Spleen (tissue), 11 donors: ENCODE measurements around the gene ADAM15. TPM values are rescaled to one million over a fixed set of nuclear protein-coding genes. Genes with fewer than 3 reads are reported as not detected.

Experiments
- DNase-seq: peaks from one replicate; pipeline ENCODE4 v3.0.0-alpha.2; 2020
- H3K27ac ChIP-seq, 8 donors: fragments of 200-600 bp; sonication (generic) in 7 of 8; 1 replicate in 4 of 8; 2 replicates in 4 of 8; pipeline versions ENCODE4 v1.5.0 to v1.8.0; 2016 to 2021; ENCODE audit warnings: inconsistent platforms in 4 of 8, mild to moderate bottlenecking in 4 of 8, moderate library complexity in 1 of 8
- H3K27me3 ChIP-seq, 7 donors: fragments of 200-600 bp; sonication (generic) in 6 of 7; replicated peaks in 1 of 7; 1 replicate in 4 of 7; 2 replicates in 3 of 7; pipeline versions ENCODE4 v1.5.0 to v1.8.0; 2016 to 2021; ENCODE audit warnings: inconsistent platforms in 3 of 7, mild to moderate bottlenecking in 1 of 7
- H3K36me3 ChIP-seq, 6 donors: fragments of 200-600 bp; sonication (generic) in 5 of 6; 1 replicate in 4 of 6; 2 replicates in 2 of 6; pipeline versions ENCODE4 v1.5.0 to v1.8.0; 2016 to 2021; ENCODE audit warnings: inconsistent platforms in 2 of 6
- H3K4me1 ChIP-seq, 6 donors: fragments of 200-600 bp; sonication (generic) in 5 of 6; 1 replicate in 3 of 6; 2 replicates in 3 of 6; pipeline versions ENCODE4 v1.5.0 to v1.8.0; 2016 to 2021; ENCODE audit warnings: inconsistent platforms in 3 of 6
- H3K4me3 ChIP-seq, 8 donors: fragments of 200-600 bp; sonication (generic) in 7 of 8; 1 replicate in 4 of 8; 2 replicates in 4 of 8; pipeline versions ENCODE4 v1.5.0 to v1.8.0; 2016 to 2021; ENCODE audit warnings: inconsistent platforms in 4 of 8, mild to moderate bottlenecking in 4 of 8, moderate library complexity in 2 of 8
- H3K9me3 ChIP-seq, 8 donors: fragments of 200-600 bp; sonication (generic) in 7 of 8; 1 replicate in 4 of 8; 2 replicates in 4 of 8; pipeline versions ENCODE4 v1.5.0 to v1.8.0; 2016 to 2021; ENCODE audit warnings: inconsistent platforms in 4 of 8
- POLR2A ChIP-seq, 3 donors: fragments of 450-650 bp; IDR thresholded peaks; one replicate each; pipeline ENCODE4 v1.5.1; 2017; ENCODE audit warnings: antibody characterized with exemption in 3 of 3, mild to moderate bottlenecking in 1 of 3
- POLR2AphosphoS5 ChIP-seq, 3 donors: sonication (generic); formaldehyde crosslinking; IDR thresholded peaks; one replicate each; pipeline ENCODE4 v1.5.1; 2017; ENCODE audit warnings: antibody characterized with exemption in 3 of 3
- WGBS, 5 donors: extraction: QIAGEN DNeasy Blood & Tissue Kit in 3 of 5; methylation state at CpG; one replicate each; pipeline versions ENCODE4 v1.1.5 to v1.1.7; 2013 to 2018; 5-methylcytosine and 5-hydroxymethylcytosine counted together
- intact Hi-C: fragments of 100-400 bp; cut with DNase I; formaldehyde crosslinking; loops from one replicate; pipeline ENCODE4 v1.15.0; 2023; ENCODE audit warnings: low total_unique reads
- polyA plus RNA-seq, 3 donors: library from polyadenylated mRNA; stranded (reverse); fragments of 200-250 nt; gene quantifications; one replicate each; pipeline ENCODE4 v1.2.1, GENCODE V29; 2013
- total RNA-seq, 7 donors: library from RNA; depleted of rRNA in 3 of 7; stranded (reverse); fragments of >200 nt in 3 of 7; fragmentation: NEBNext Ultra II Directional in 4 of 7; extraction: Animal tissue kit (Norgen Biotek cat#: 25700) in 4 of 7; gene quantifications; one replicate each; pipeline versions ENCODE4 v1.1.0 to v1.2.1, GENCODE V29; 2016 to 2021
- TF ChIP-seq, protein P1 (sequence below), 11 experiments: fragments of 200-600 bp in 7 of 11; fragments of 450-650 bp in 4 of 11; sonication (generic) in 4 of 11; IDR thresholded peaks in 8 of 11; conservative IDR thresholded peaks in 3 of 11; 1 replicate in 7 of 11; 2 replicates in 4 of 11; pipeline versions ENCODE4 v1.4.0 to v1.8.0; 2016 to 2021; ENCODE audit warnings: antibody characterized with exemption in 11 of 11, inconsistent platforms in 4 of 11, mild to moderate bottlenecking in 1 of 11
- donor health status: healthy with polysubstance abuse.
- donor health status: DM: no; HTN: no; CAD: no; lungs with moderate emphysema.
- donor health status: DM: no; HTN: no; CAD: no.
- donor health status: Bipolar disorder and iron deficiency.
- donor health status: healthy.
- donor health status: DM: no; HTN: no; CAD: no.
- donor health status: DM: yes; HTN: yes; CAD: no.

Gene ADAM15
- total and polyA plus RNA-seq, 10 donors = 70.8 to 313 (median 86.6) TPM

DNA sequence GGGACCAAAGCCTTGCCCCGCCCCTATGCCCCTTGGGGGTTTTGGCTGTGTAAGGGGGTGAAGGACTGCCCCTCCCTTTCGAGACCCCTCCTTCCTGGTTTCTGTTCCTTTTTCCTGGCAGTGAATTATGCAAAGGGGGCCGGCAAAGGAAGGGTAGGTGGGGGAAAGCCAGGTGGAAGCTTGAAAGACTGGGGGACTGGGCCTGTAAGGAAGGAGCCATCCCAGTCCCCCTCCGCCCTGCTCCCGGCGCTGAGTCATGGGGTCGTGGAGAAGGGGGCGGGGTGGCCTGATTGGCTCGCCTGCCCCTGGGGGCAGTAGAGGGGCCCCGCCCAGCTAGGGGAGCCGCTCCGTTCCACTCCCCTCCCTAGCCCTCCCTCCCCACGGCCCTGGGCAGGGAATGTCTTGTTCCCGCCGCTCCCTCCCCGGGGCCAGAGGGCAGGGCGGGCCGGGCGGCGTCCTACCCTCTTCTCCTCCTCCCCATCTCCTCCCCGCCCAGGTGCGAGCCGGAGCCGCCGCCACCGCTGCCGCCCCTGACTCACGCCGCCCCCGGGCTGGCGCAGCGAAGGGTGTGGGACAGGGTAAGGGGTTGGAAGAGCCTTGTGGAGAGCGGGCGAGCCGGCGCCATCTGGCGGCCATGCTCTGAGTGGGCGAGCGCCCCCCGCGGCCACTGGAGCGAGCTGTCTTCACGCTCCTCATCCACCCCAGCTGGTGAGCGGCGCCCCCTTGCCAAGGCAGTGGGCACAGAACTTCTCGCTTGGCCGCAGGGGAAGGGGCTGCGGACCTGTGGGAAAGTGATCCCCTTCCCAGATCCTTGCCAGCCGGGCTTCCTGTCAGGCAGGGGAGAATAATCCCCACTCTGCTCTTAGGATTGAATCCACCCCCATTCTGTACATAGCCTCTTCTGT is 33.8 kb upstream of the ADAM15 start:
- DNase-seq = peak; percentile 97
- Histone ChIP-seq H3K4me3 (peak overlapping the region; percentile 24 to 72 (median 38)), H3K4me1 (peaks cover 39 to 77% (median 73%) of the 10 kb centered on the region in 6 donors), H3K9me3 (no peaks in the 10 kb centered on the region), H3K27ac (peak overlapping the region; percentile 78 to 99 (median 87)), H3K27me3 (no peaks in the 10 kb centered on the region), H3K36me3 (peaks cover 0 to 34% (median 19%) of the 10 kb centered on the region in 6 donors)
- TF ChIP-seq POLR2AphosphoS5 (IDR thresholded peaks at IDR 0.05) = peak; percentile 89 to 95 (median 90)
- TF ChIP-seq, protein P1, sequence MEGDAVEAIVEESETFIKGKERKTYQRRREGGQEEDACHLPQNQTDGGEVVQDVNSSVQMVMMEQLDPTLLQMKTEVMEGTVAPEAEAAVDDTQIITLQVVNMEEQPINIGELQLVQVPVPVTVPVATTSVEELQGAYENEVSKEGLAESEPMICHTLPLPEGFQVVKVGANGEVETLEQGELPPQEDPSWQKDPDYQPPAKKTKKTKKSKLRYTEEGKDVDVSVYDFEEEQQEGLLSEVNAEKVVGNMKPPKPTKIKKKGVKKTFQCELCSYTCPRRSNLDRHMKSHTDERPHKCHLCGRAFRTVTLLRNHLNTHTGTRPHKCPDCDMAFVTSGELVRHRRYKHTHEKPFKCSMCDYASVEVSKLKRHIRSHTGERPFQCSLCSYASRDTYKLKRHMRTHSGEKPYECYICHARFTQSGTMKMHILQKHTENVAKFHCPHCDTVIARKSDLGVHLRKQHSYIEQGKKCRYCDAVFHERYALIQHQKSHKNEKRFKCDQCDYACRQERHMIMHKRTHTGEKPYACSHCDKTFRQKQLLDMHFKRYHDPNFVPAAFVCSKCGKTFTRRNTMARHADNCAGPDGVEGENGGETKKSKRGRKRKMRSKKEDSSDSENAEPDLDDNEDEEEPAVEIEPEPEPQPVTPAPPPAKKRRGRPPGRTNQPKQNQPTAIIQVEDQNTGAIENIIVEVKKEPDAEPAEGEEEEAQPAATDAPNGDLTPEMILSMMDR (IDR thresholded peaks at IDR 0.05 in 8 of 11, conservative IDR thresholded peaks at IDR 0.05 in 3 of 11) = peak; percentile 97 to 100 (median 99)
- no peak for TF ChIP-seq POLR2A (IDR thresholded peaks at IDR 0.05)
- intact Hi-C loops = no loop called here
- 2 to 10% (median 4%) methylated on average over 13 to 49 of the region's 49 CpGs for WGBS, 5 donors

DNA sequence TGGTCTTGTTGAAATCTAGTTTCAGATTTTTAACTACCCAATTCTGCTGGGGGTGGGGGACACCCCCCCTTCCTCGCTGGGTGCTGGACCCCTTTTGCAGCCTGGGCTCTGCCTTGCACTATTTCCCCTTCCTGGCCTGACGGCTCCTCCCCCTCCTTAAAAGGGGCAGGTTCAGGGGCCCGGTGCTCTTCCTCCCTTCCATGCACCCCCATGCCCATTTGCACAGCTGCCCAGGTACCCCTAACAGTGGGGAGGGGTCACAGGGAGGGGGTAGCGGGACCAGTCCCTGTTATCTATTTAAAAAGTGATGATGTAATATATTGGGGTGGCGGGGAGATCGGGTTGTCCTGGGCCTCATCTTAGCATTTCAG is 33.2 kb upstream of the ADAM15 start:
- TF ChIP-seq, protein P1 (IDR thresholded peaks at IDR 0.05 in 8 of 11, conservative IDR thresholded peaks at IDR 0.05 in 3 of 11) = no peak
- TF ChIP-seq POLR2AphosphoS5 (IDR thresholded peaks at IDR 0.05) (no peak), POLR2A (IDR thresholded peaks at IDR 0.05) (no peak)
- Histone ChIP-seq H3K4me3 (peak overlapping the region; percentile 24 to 72 (median 38)), H3K4me1 (peaks cover 32 to 76% (median 66%) of the 10 kb centered on the region in 6 donors), H3K9me3 (no peaks in the 10 kb centered on the region), H3K27ac (peak overlapping the region; percentile 78 to 99 (median 87)), H3K36me3 (peaks cover 0 to 34% (median 19%) of the 10 kb centered on the region in 6 donors), H3K27me3 (no peaks in the 10 kb centered on the region)
- intact Hi-C loops = no loop called here
- DNase-seq = peak; percentile 82
- 33 to 46% (median 34%) methylated on average over 6 of the region's 6 CpGs for WGBS, 5 donors

DNA sequence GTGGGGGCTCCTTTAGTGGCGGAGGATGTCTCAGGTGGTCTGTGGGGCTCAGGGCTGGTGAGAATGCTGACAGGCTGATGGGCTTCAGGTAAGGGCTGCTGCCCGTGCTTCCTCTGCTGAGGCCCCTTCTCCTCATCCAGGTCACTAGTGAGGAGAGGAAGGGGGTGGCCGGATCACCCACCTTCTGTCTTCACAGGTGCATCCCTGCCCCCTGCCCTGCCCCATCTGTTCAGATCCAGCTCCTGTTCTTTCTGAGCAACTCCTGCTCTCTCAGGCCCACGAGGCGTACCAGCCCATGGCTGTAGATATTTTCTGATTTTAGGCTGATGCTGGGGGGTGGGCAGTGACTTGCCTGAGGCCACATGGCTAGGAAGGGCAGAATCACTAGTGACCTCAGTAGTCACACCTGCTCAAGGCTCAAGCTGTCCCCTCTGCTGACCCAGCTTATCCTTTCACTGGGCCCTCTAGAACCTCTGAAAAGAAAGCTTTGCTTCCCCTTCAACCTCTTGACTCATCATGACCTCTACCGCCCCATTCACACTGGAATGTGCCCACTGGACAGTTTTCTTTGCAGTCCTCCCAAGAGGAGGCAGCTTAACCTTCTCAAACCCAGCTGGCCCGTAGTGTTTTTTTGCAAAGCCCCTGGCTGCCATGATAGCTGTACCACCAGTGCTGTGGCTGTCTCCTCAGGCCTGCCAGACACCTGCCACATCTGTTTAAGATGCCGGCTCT is 32.3 kb upstream of the ADAM15 start:
- WGBS, 5 donors = 78 to 86% (median 84%) methylated on average over 8 of the region's 8 CpGs
- no peaks in the 10 kb centered on the region for H3K9me3 ChIP-seq
- H3K27ac ChIP-seq = peak overlapping the region in 3 of 8 donors; percentile 88 to 99 (median 95)
- H3K4me3 ChIP-seq = no peak overlapping the region
- no peak for TF ChIP-seq POLR2A (IDR thresholded peaks at IDR 0.05)
- no peak for TF ChIP-seq POLR2AphosphoS5 (IDR thresholded peaks at IDR 0.05)
- TF ChIP-seq, protein P1 (IDR thresholded peaks at IDR 0.05 in 8 of 11, conservative IDR thresholded peaks at IDR 0.05 in 3 of 11) = no peak
- no peak for DNase-seq
- H3K27me3 ChIP-seq = no peaks in the 10 kb centered on the region
- H3K4me1 ChIP-seq = peaks cover 25 to 69% (median 58%) of the 10 kb centered on the region in 6 donors
- peaks cover 0 to 32% (median 19%) of the 10 kb centered on the region in 6 donors for H3K36me3 ChIP-seq
- intact Hi-C loops = no loop called here
